ENCODE data around the gene MGST1. TPM values are rescaled to one million over a fixed set of nuclear protein-coding genes. Genes with fewer than 3 reads are reported as not detected.
"Not testable (repeated sequence)": the region's sequence is repeated elsewhere in the genome, so short reads cannot be mapped to it uniquely, and the experiment has no call there.

The MGST1 gene
- total RNA-seq, 2 donors from 2014 or later, result 203 to 357 TPM

- H3K27me3 Mint-ChIP-seq (ENCODE audit: insufficient read depth), result no peaks in the 10 kb centered on the region
- H3K4me1 ChIP-seq (ENCODE audit: control insufficient read depth, insufficient read depth, low read length), result peaks cover 1% of the 10 kb centered on the region
- DNase-seq, result no peak
- H3K36me3 ChIP-seq (ENCODE audit: control insufficient read depth, insufficient read depth, low read length), result no peaks in the 10 kb centered on the region
- WGBS, 2 experiments (ENCODE audit: insufficient coverage in 1 of 2, insufficient read length in 1 of 2), result 84 to 86% methylated on average over 4 of the region's 4 CpGs
- H3K9me3 Mint-ChIP-seq, result peaks cover 30% of the 10 kb centered on the region
- no peak overlapping the region for H3K4me3 Mint-ChIP-seq
- no peak overlapping the region for H3K27ac ChIP-seq (ENCODE audit: low read depth, low read length)
- H3K4me1 Mint-ChIP-seq, result peaks cover 18% of the 10 kb centered on the region
- H3K27me3 ChIP-seq (ENCODE audit: control insufficient read depth, insufficient read depth, low read length, poor library complexity, severe bottlenecking), result no peaks in the 10 kb centered on the region
- no peak overlapping the region for H3K27ac Mint-ChIP-seq
- H3K9me3 ChIP-seq (ENCODE audit: control insufficient read depth, low read length), result peaks cover 9% of the 10 kb centered on the region
- TF ChIP-seq CTCF (conservative IDR thresholded peaks at IDR 0.05), result no peak
- peaks cover 14% of the 10 kb centered on the region for H3K36me3 Mint-ChIP-seq (ENCODE audit: low read depth)
- no peak overlapping the region for H3K9ac ChIP-seq (ENCODE audit: extremely low read depth, low read length, poor library complexity, severe bottlenecking)
- H3K4me3 ChIP-seq (ENCODE audit: low read length), result no peak overlapping the region
Measured at GRCh38 chr12:16389594-16389993, 42.1 kb downstream of the MGST1 start.

- H3K9ac ChIP-seq (ENCODE audit: extremely low read depth, low read length, poor library complexity, severe bottlenecking), result no peak overlapping the region
- H3K36me3 ChIP-seq (ENCODE audit: control insufficient read depth, insufficient read depth, low read length), result no peaks in the 10 kb centered on the region
- Mint-ChIP-seq H3K27me3 (ENCODE audit: insufficient read depth) (no peaks in the 10 kb centered on the region), H3K36me3 (ENCODE audit: low read depth) (peaks cover 28% of the 10 kb centered on the region), H3K4me1 (peaks cover 6% of the 10 kb centered on the region), H3K9me3 (peaks cover 37% of the 10 kb centered on the region), H3K27ac (no peak overlapping the region), H3K4me3 (no peak overlapping the region)
- no peak overlapping the region for H3K27ac ChIP-seq (ENCODE audit: low read depth, low read length)
- 89 to 100% methylated on average over 1 of the region's 1 CpG for WGBS, 2 experiments (ENCODE audit: insufficient coverage in 1 of 2, insufficient read length in 1 of 2)
- DNase-seq, result no peak
- H3K9me3 ChIP-seq (ENCODE audit: control insufficient read depth, low read length), result peaks cover 9% of the 10 kb centered on the region
- H3K27me3 ChIP-seq (ENCODE audit: control insufficient read depth, insufficient read depth, low read length, poor library complexity, severe bottlenecking), result no peaks in the 10 kb centered on the region
- no peak overlapping the region for H3K4me3 ChIP-seq (ENCODE audit: low read length)
- no peak for TF ChIP-seq CTCF (conservative IDR thresholded peaks at IDR 0.05)
- no peaks in the 10 kb centered on the region for H3K4me1 ChIP-seq (ENCODE audit: control insufficient read depth, insufficient read depth, low read length)
Measured at GRCh38 chr12:16392846-16393535, 45.5 kb downstream of the MGST1 start.

- no peak overlapping the region for H3K4me3 ChIP-seq (ENCODE audit: low read length)
- H3K36me3 ChIP-seq (ENCODE audit: control insufficient read depth, insufficient read depth, low read length), result no peaks in the 10 kb centered on the region
- no peaks in the 10 kb centered on the region for H3K9me3 ChIP-seq (ENCODE audit: control insufficient read depth, low read length)
- 87 to 92% methylated on average over 4 to 7 of the region's 7 CpGs for WGBS, 2 experiments (ENCODE audit: insufficient coverage in 1 of 2, insufficient read length in 1 of 2)
- H3K9ac ChIP-seq (ENCODE audit: extremely low read depth, low read length, poor library complexity, severe bottlenecking), result no peak overlapping the region
- H3K27ac ChIP-seq (ENCODE audit: low read depth, low read length), result no peak overlapping the region
- no peaks in the 10 kb centered on the region for H3K4me1 Mint-ChIP-seq
- peaks cover 12% of the 10 kb centered on the region for H3K9me3 Mint-ChIP-seq
- no peak for TF ChIP-seq CTCF (conservative IDR thresholded peaks at IDR 0.05)
- H3K27me3 Mint-ChIP-seq (ENCODE audit: insufficient read depth), result no peaks in the 10 kb centered on the region
- H3K27me3 ChIP-seq (ENCODE audit: control insufficient read depth, insufficient read depth, low read length, poor library complexity, severe bottlenecking), result no peaks in the 10 kb centered on the region
- DNase-seq, result no peak
- no peak overlapping the region for H3K27ac Mint-ChIP-seq
- peaks cover 14% of the 10 kb centered on the region for H3K36me3 Mint-ChIP-seq (ENCODE audit: low read depth)
- no peak overlapping the region for H3K4me3 Mint-ChIP-seq
- no peaks in the 10 kb centered on the region for H3K4me1 ChIP-seq (ENCODE audit: control insufficient read depth, insufficient read depth, low read length)
Measured at GRCh38 chr12:16399101-16399500, 51.7 kb downstream of the MGST1 start.

GRCh38 chr12:16401835-16402234 is 54.4 kb downstream of the MGST1 start:
- H3K27me3 Mint-ChIP-seq (ENCODE audit: insufficient read depth); H3K27ac ChIP-seq (ENCODE audit: low read depth, low read length); H3K4me1 Mint-ChIP-seq; H3K4me3 ChIP-seq (ENCODE audit: low read length); H3K9me3 Mint-ChIP-seq; H3K4me3 Mint-ChIP-seq; H3K9ac ChIP-seq (ENCODE audit: extremely low read depth, low read length, poor library complexity, severe bottlenecking); H3K36me3 ChIP-seq (ENCODE audit: control insufficient read depth, insufficient read depth, low read length); H3K36me3 Mint-ChIP-seq (ENCODE audit: low read depth); H3K4me1 ChIP-seq (ENCODE audit: control insufficient read depth, insufficient read depth, low read length); H3K27ac Mint-ChIP-seq; H3K9me3 ChIP-seq (ENCODE audit: control insufficient read depth, low read length); DNase-seq; H3K27me3 ChIP-seq (ENCODE audit: control insufficient read depth, insufficient read depth, low read length, poor library complexity, severe bottlenecking): not testable (repeated sequence)
- WGBS, 2 experiments (ENCODE audit: insufficient coverage in 1 of 2, insufficient read length in 1 of 2), result 97 to 100% methylated on average over 1 of the region's 1 CpG

All from endodermal cell (in vitro differentiated cells).